WTC11 (cell line): ENCODE data around the gene SSH2.

Experiments used
- CREB1 ChIP-seq: sonication (generic); formaldehyde crosslinking; IDR thresholded peaks from 2 replicates; pipeline ENCODE4 v1.8.0; 2023; ENCODE audit warnings: mild to moderate bottlenecking, missing genetic modification reagents
- TF ChIP-seq, protein P1 (sequence below): fragments of 200-600 bp; IDR thresholded peaks from 2 replicates; pipeline ENCODE4 v1.8.0; 2022; ENCODE audit warnings: antibody characterized with exemption
- TF ChIP-seq, protein P2 (sequence below): fragments of 250-450 bp; sonication (Bioruptor Pico); IDR thresholded peaks from 2 replicates; pipeline ENCODE4 v1.8.0; 2021; ENCODE audit warnings: mild to moderate bottlenecking

DNA sequence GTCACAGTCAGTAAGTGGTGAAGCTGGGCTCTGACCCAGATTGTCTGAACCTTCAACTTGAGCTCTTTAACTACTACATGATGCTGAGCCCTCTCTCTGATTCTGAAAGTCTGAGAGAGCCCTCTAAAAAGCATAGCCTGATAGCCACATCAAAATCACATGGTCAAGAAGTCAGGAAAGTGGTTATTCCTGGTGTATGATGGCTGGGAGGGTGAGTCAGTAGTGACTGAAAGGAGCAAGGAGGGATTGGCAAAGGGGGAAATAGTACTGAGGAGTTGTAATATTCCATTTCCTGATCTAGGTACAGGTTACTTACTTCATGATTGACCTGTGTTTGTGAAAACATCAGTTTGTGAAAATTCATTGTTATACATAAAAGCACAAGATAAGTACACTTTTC is 89.1 kb downstream of the SSH2 start:
- TF ChIP-seq, protein P1, sequence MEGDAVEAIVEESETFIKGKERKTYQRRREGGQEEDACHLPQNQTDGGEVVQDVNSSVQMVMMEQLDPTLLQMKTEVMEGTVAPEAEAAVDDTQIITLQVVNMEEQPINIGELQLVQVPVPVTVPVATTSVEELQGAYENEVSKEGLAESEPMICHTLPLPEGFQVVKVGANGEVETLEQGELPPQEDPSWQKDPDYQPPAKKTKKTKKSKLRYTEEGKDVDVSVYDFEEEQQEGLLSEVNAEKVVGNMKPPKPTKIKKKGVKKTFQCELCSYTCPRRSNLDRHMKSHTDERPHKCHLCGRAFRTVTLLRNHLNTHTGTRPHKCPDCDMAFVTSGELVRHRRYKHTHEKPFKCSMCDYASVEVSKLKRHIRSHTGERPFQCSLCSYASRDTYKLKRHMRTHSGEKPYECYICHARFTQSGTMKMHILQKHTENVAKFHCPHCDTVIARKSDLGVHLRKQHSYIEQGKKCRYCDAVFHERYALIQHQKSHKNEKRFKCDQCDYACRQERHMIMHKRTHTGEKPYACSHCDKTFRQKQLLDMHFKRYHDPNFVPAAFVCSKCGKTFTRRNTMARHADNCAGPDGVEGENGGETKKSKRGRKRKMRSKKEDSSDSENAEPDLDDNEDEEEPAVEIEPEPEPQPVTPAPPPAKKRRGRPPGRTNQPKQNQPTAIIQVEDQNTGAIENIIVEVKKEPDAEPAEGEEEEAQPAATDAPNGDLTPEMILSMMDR, result no peak
- no peak for TF ChIP-seq CREB1 (CRISPR knock-in tag)
- TF ChIP-seq, protein P2, sequence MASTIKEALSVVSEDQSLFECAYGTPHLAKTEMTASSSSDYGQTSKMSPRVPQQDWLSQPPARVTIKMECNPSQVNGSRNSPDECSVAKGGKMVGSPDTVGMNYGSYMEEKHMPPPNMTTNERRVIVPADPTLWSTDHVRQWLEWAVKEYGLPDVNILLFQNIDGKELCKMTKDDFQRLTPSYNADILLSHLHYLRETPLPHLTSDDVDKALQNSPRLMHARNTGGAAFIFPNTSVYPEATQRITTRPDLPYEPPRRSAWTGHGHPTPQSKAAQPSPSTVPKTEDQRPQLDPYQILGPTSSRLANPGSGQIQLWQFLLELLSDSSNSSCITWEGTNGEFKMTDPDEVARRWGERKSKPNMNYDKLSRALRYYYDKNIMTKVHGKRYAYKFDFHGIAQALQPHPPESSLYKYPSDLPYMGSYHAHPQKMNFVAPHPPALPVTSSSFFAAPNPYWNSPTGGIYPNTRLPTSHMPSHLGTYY (CRISPR knock-in tag), result no peak
